ELF-1 (cell line): ENCODE results near the gene CHAD.
A peak's percentile ranks its signal among the peaks of the same experiment; 100 is the strongest.
"Not testable (repeated sequence)": the region's sequence is repeated elsewhere in the genome, so short reads cannot be mapped to it uniquely, and the experiment has no call there.

Experiments used
- DNase-seq: peaks from one replicate; pipeline ENCODE4 v3.0.0-alpha.2; 2016; ENCODE audit warnings: low read depth, low spot score

CHAD gene

GRCh38 chr17:50493744-50494143 lies 25.1 kb upstream of the CHAD start:
- DNase-seq = no peak

GRCh38 chr17:50492214-50492613 lies 23.5 kb upstream of the CHAD start:
- no peak for DNase-seq

GRCh38 chr17:50491505-50491904 lies 22.8 kb upstream of the CHAD start:
- DNase-seq = no peak

- no peak for DNase-seq
Measured at GRCh38 chr17:50488880-50489279, 20.2 kb upstream of the CHAD start.

- DNase-seq = no peak
Measured at GRCh38 chr17:50487213-50488096, 18.8 kb upstream of the CHAD start.

GRCh38 chr17:50484386-50485155 lies 15.9 kb upstream of the CHAD start:
- DNase-seq = no peak

GRCh38 chr17:50483266-50483665 lies 14.6 kb upstream of the CHAD start:
- DNase-seq = no peak

- DNase-seq = peak; percentile 82
Measured at GRCh38 chr17:50482516-50482915, 13.8 kb upstream of the CHAD start.

- no peak for DNase-seq
Measured at GRCh38 chr17:50482110-50482509, 13.4 kb upstream of the CHAD start.

GRCh38 chr17:50481648-50482047 lies 13.0 kb upstream of the CHAD start:
- no peak for DNase-seq

- no peak for DNase-seq
Measured at GRCh38 chr17:50480854-50481490, 12.3 kb upstream of the CHAD start.

- DNase-seq = no peak
Measured at GRCh38 chr17:50480142-50480764, 11.6 kb upstream of the CHAD start.

GRCh38 chr17:50479522-50480141 lies 11.0 kb upstream of the CHAD start:
- peak; percentile 76 for DNase-seq

GRCh38 chr17:50478391-50479381 lies 10.0 kb upstream of the CHAD start, which contains the start of gene RSAD1:
TSS of gene RSAD1 (plus strand) at chr17:50478860. CDS start at chr17:50478885, 25 bp downstream.
- DNase-seq = peak; percentile 94

GRCh38 chr17:50477976-50478375 lies 9.3 kb upstream of the CHAD start:
- DNase-seq = no peak

GRCh38 chr17:50476545-50477315 lies 8.1 kb upstream of the CHAD start:
- no peak for DNase-seq

- DNase-seq = not testable (repeated sequence)
Measured at GRCh38 chr17:50475775-50476544, 7.3 kb upstream of the CHAD start.

GRCh38 chr17:50475362-50475761 lies 6.7 kb upstream of the CHAD start:
- no peak for DNase-seq
